ENCODE results near the gene PHRF1.

DNA sequence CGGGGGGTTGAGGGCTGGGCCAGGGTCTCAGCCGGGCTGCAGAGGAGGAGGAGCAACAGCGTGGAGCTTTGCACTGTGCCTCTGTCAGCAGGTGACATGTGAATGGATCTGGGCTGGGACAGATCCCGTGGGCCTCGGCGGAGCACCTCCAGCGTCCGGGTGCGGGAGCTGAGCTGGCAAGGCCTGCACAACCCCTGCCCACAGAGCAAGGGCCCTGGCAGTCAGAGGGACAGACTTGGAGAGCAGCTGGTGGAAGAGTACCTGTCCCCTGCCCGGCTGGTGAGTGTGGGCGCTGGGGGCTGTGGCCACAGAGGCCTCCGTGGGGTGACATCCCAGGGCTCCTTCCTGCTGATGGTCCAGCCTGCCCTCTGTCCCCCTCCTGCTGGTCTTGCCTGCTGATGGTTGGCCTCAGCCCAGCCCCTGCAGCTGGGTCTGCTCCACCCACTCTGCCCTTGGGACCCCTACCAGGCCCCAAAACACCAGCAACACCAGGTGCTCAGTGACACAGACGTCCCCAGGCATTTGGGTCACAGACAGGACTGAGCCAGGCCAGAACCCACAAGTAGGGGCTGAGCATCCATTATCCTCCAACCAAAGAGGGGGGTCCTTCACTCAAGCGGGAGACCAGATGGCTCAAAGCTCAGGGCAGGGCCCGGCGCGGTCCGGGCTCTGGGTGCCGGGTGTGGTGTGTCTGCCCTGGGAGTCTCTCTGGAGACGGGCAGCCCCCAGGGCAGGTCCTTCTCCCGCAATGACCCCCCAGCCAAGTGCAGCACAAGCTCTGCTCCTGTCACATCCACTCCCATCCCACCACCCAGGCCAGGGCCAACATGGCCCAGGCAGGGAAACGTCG is 35.5 kb upstream of the PHRF1 start:
- TF ChIP-seq, protein P1, sequence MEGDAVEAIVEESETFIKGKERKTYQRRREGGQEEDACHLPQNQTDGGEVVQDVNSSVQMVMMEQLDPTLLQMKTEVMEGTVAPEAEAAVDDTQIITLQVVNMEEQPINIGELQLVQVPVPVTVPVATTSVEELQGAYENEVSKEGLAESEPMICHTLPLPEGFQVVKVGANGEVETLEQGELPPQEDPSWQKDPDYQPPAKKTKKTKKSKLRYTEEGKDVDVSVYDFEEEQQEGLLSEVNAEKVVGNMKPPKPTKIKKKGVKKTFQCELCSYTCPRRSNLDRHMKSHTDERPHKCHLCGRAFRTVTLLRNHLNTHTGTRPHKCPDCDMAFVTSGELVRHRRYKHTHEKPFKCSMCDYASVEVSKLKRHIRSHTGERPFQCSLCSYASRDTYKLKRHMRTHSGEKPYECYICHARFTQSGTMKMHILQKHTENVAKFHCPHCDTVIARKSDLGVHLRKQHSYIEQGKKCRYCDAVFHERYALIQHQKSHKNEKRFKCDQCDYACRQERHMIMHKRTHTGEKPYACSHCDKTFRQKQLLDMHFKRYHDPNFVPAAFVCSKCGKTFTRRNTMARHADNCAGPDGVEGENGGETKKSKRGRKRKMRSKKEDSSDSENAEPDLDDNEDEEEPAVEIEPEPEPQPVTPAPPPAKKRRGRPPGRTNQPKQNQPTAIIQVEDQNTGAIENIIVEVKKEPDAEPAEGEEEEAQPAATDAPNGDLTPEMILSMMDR (IDR thresholded peaks at IDR 0.05; ENCODE audit: low read depth, low read length, missing input control): no peak
- TF ChIP-seq TAF1 (conservative IDR thresholded peaks at IDR 0.05): no peak
